HS-27A (cell line): Measurements from ENCODE around the gene IQCE.
"Not testable (repeated sequence)": the region's sequence is repeated elsewhere in the genome, so short reads cannot be mapped to it uniquely, and the experiment has no call there.

Experiments used
- DNase-seq: peaks from one replicate; pipeline ENCODE4 v3.0.0-alpha.2; 2012; ENCODE audit warnings: low read depth, missing footprints

IQCE gene

GRCh38 chr7:2576742-2577491 is 18.1 kb downstream of the IQCE start:
- DNase-seq: no peak

DNA sequence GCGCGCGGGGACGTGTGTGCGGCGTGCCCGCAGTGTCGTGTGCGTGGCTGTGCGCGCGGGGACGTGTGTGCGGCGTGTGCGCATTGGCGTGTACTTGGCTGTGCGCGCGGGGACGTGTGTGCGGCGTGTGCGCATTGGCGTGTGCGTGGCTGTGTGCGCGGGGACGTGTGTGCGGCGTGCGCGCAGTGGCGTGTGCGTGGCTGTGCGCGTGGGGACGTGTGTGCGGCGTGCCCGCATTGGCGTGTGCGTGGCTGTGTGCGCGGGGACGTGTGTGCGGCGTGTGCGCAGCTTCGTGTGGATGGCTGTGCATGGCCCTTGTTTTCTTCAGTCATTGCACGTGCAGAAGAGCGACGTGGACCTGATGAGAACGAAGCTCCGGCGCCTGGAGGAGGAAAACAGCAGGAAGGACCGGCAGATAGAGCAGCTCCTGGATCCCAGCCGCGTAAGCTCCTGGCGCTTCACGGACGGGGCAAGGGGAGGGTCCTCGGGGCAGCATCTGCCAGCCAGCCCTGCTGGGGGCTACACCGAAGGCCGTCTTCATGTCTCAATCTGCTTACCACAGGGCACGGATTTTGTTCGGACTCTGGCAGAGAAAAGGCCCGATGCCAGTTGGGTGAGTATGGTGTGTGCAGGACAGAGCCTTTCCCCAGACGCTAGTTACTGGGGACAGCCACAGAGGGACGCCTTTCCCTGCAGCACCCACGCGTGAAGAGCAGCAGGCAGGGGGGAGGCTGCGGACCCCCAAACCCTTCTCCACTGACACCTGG is 19.3 kb downstream of the IQCE start:
- no peak for DNase-seq

- DNase-seq: no peak
Observed at GRCh38 chr7:2580636-2581035, 21.9 kb downstream of the IQCE start.

- DNase-seq: no peak
Observed at GRCh38 chr7:2582006-2582735, 23.4 kb downstream of the IQCE start.

- DNase-seq: no peak
Observed at GRCh38 chr7:2583798-2584580, 25.2 kb downstream of the IQCE start.

- DNase-seq: no peak
Observed at GRCh38 chr7:2585446-2585845, 26.7 kb downstream of the IQCE start.

GRCh38 chr7:2586326-2587020 is 27.7 kb downstream of the IQCE start:
- no peak for DNase-seq

- no peak for DNase-seq
Observed at GRCh38 chr7:2587134-2587533, 28.4 kb downstream of the IQCE start.

DNA sequence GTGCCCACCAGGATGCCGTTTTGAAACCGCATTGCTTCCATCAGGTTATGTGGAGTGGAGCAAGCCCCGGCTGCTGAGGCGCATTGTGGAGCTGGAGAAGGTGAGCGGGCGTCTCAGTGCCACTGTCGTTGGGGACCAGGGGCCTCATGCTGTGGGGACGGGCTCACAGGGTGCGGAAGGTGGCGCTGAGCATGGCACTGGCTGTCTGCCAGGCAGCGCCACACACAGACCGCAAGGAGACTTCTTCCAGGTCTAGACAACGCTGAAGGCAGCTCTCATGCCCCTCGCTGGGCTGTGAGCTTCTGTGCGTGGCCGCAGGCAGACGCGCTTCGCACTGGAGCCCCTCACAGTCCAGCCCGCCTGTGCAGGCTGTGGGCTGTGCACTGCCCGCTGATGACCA is 29.0 kb downstream of the IQCE start:
- DNase-seq: no peak

DNA sequence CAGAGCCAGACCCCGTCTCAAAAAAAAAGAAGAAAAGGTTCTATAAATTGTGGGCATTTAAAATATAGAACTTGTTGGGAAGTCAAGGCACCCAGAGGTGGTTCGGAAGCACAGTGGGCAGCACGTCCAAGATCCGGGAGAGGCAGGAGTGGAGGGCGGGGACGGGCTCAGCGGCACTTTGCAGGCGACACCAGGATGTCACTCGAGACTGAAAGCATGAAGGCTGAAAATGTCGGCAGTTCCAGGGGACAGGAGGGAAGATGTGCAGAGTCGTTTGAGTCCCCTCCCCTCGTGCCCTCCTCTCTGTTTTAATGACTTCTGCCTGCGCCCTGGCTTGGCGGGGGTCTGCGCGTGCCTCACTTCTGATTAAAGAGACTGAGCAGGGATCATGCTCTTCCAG is 30.6 kb downstream of the IQCE start:
- no peak for DNase-seq

DNA sequence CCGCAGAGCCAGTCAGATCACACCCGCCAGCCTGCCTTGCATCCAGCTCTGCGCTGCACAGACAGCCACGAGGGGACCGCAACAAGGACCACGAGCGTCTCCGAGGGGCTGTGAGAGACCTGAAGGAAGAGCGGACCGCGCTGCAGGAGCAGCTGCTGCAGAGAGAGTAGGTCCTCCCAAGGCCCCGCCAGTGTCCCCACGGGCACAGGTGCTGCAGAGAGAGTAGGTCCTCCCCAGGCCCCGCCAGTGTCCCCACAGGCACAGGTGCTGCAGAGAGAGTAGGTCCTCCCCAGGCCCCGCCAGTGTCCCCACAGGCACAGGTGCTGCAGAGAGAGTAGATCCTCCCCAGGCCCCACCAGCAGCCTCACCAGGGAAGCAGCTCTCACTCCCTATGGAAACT is 31.2 kb downstream of the IQCE start:
- not testable (repeated sequence) for DNase-seq

DNA sequence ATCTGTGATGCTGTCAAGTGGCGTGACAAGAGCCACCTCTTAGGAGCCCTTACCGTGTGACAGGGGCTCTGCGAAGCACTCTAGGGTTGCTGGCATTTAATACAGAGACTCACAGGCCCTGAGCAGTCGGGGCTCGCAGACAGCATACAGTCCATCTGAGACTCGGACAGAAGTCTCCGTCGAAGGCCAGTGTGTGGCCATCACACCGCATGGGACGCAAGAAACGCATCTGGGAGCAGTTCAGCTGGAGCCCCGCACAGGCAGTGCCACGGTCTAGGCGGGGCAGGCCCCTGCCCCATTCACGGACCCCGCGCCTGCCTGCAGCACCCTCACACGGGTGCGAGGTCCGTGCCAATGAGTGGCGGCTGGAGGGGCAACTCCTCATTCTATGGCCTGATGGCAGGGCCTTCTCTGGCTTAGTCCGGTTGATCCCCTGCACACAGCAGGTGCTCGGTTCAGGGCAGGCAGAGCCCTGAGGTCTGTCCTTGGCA is 33.6 kb downstream of the IQCE start:
- no peak for DNase-seq

DNA sequence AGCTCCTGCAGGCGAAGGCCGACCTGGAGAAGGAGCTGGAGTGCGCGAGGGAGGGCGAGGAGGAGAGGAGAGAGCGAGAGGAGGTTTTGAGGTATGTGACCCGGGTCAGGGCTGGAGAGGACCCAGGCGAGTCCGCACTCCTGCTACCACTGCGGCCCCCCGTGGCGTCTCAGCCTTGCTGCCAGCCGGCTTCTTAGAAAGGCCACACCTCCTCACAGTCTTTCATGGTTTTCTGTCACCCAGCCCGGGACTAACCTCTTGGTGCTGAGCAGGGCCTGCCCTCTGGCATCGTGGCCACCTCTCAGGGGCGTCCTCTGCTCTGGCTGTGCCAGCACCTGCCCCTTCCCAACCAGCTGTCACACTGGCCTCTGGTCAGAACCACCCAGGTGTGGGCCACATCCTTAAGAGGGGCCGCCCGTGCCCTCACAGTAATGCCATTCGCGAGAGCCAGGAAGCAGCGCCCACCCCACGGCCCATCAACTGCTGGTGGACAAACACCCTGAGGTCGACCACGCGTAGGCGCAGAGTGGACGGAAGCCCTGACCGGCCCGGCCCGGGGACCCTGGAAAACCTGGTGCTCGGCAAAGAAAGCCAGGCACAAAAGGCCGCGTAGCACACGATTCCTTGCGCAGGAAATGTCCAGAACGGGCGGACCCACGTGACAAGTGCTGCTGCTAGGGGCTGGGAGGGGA is 34.4 kb downstream of the IQCE start:
- no peak for DNase-seq

- DNase-seq: no peak
Observed at GRCh38 chr7:2594599-2594998, 35.8 kb downstream of the IQCE start.

DNA sequence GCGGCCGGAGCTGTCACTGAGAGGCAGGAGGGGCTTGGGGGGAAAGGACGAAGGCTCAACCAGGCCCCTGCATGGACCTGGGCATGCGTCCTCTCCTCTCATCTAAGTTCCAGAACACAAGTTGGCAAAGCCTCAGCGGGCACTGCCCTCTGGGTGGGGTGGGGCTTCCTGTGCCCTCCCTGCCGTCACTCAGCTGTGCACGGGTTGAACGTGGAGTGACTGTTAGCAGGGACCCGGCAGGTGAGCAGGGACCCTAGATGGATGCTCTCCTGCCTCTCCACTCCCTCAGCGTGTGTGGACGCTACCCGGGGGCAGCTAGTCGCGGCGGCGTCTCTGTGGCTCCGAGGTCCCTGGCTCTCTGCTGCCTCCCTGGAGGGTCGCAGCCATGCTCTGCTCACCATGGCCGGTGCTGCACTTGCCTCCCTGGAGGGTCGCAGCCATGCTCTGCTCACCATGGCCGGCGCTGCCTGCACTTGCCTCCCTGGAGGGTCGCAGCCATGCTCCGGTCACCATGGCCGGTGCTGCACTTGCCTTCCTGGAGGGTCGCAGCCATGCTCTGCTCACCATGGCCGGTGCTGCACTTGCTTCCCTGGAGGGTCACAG is 36.6 kb downstream of the IQCE start:
- no peak for DNase-seq

- DNase-seq: no peak
Observed at GRCh38 chr7:2596464-2597272, 37.9 kb downstream of the IQCE start.

- DNase-seq: no peak
Observed at GRCh38 chr7:2597273-2597640, 38.5 kb downstream of the IQCE start.

- no peak for DNase-seq
Observed at GRCh38 chr7:2598154-2598823, 39.5 kb downstream of the IQCE start.

- no peak for DNase-seq
Observed at GRCh38 chr7:2601065-2601464, 42.3 kb downstream of the IQCE start.
